Activated CD4-positive, alpha-beta T cell treated with anti-CD3 and anti-CD28 coated beads, Interleukin-10, Interleukin-2, amounts not matched to agents 100 ng/mL and 50 ng/mL, durations not matched to agents 16 hours and 8 hours (primary cell): ENCODE measurements around the gene ITPRID2.
"Not testable (repeated sequence)": the region's sequence is repeated elsewhere in the genome, so short reads cannot be mapped to it uniquely, and the experiment has no call there.

ENCODE experiments used
- DNase-seq: peaks from one replicate; pipeline ENCODE4 v3.0.0-alpha.2; 2020

The ITPRID2 gene

GRCh38 chr2:181918188-181918587 lies 26.7 kb downstream of the ITPRID2 start:
- DNase-seq, result no peak

- DNase-seq, result no peak
Observed at GRCh38 chr2:181923121-181923520, 31.6 kb downstream of the ITPRID2 start.

- DNase-seq, result no peak
Observed at GRCh38 chr2:181924336-181924735, 32.8 kb downstream of the ITPRID2 start.

GRCh38 chr2:181934694-181935093 lies 43.2 kb downstream of the ITPRID2 start:
- no peak for DNase-seq

GRCh38 chr2:181937473-181937872 lies 45.9 kb downstream of the ITPRID2 start:
- DNase-seq, result no peak

- DNase-seq, result no peak
Observed at GRCh38 chr2:181943411-181944124, 52.0 kb downstream of the ITPRID2 start.

GRCh38 chr2:181944164-181944913 lies 52.8 kb downstream of the ITPRID2 start:
- DNase-seq, result no peak

- DNase-seq, result no peak
Observed at GRCh38 chr2:181944914-181945291, 53.4 kb downstream of the ITPRID2 start.

- peak; percentile 21 for DNase-seq
Observed at GRCh38 chr2:181946444-181947127, 55.1 kb downstream of the ITPRID2 start.

GRCh38 chr2:181947273-181947672 lies 55.7 kb downstream of the ITPRID2 start:
- no peak for DNase-seq

GRCh38 chr2:181948227-181948626 lies 56.7 kb downstream of the ITPRID2 start:
- DNase-seq, result no peak

- no peak for DNase-seq
Observed at GRCh38 chr2:181949047-181949446, 57.5 kb downstream of the ITPRID2 start.

GRCh38 chr2:181952404-181953226 lies 61.1 kb downstream of the ITPRID2 start:
- DNase-seq, result no peak

GRCh38 chr2:181953881-181954537 lies 62.5 kb downstream of the ITPRID2 start:
- peak; percentile 54 for DNase-seq

GRCh38 chr2:181954538-181954883 lies 63.0 kb downstream of the ITPRID2 start:
- DNase-seq, result no peak

GRCh38 chr2:181955010-181955409 lies 63.5 kb downstream of the ITPRID2 start:
- no peak for DNase-seq

- not testable (repeated sequence) for DNase-seq
Observed at GRCh38 chr2:181955866-181956265, 64.3 kb downstream of the ITPRID2 start.

- DNase-seq, result no peak
Observed at GRCh38 chr2:181957668-181958067, 66.1 kb downstream of the ITPRID2 start.

- DNase-seq, result no peak
Observed at GRCh38 chr2:181958726-181959125, 67.2 kb downstream of the ITPRID2 start.

GRCh38 chr2:181959508-181959907 lies 68.0 kb downstream of the ITPRID2 start:
- DNase-seq, result no peak

- not testable (repeated sequence) for DNase-seq
Observed at GRCh38 chr2:181961167-181961566, 69.6 kb downstream of the ITPRID2 start.

- no peak for DNase-seq
Observed at GRCh38 chr2:181962142-181962541, 70.6 kb downstream of the ITPRID2 start.
